Measurements from ENCODE around the gene POLR2B.
"Not testable (repeated sequence)": the region's sequence is repeated elsewhere in the genome, so short reads cannot be mapped to it uniquely, and the experiment has no call there.

Gene POLR2B

GRCh38 chr4:57059890-57060716 is 81.4 kb downstream of the POLR2B start:
- DNase-seq: no peak

GRCh38 chr4:57060717-57061067 is 82.0 kb downstream of the POLR2B start:
- DNase-seq: not testable (repeated sequence)

- no peak for DNase-seq
Observed at GRCh38 chr4:57061395-57061794, 82.7 kb downstream of the POLR2B start.

GRCh38 chr4:57063518-57063917 is 84.8 kb downstream of the POLR2B start:
- DNase-seq: no peak

- DNase-seq: no peak
Observed at GRCh38 chr4:57064120-57064519, 85.4 kb downstream of the POLR2B start.

GRCh38 chr4:57064811-57065711 is 86.4 kb downstream of the POLR2B start:
- no peak for DNase-seq

- no peak for DNase-seq
Observed at GRCh38 chr4:57065730-57066482, 87.2 kb downstream of the POLR2B start.

GRCh38 chr4:57068237-57068981 is 89.7 kb downstream of the POLR2B start:
- no peak for DNase-seq

- DNase-seq: no peak
Observed at GRCh38 chr4:57070461-57070860, 91.8 kb downstream of the POLR2B start.

- no peak for DNase-seq
Observed at GRCh38 chr4:57071326-57071725, 92.6 kb downstream of the POLR2B start.

GRCh38 chr4:57073559-57073958 is 94.9 kb downstream of the POLR2B start:
- DNase-seq: no peak

GRCh38 chr4:57074744-57075143 is 96.0 kb downstream of the POLR2B start:
- no peak for DNase-seq

- DNase-seq: no peak
Observed at GRCh38 chr4:57075367-57075766, 96.7 kb downstream of the POLR2B start.

GRCh38 chr4:57076646-57077045 is 98.0 kb downstream of the POLR2B start:
- DNase-seq: no peak

- no peak for DNase-seq
Observed at GRCh38 chr4:57077550-57078343, 99.1 kb downstream of the POLR2B start.

- no peak for DNase-seq
Observed at GRCh38 chr4:57078685-57079521, 100.2 kb downstream of the POLR2B start.

Data from hippocampal formation (tissue), 2 donors.